Mononuclear cell (primary cell): ENCODE results near the gene PRTFDC1. TPM values are rescaled to one million over a fixed set of nuclear protein-coding genes. Genes with fewer than 3 reads are reported as not detected.

Experiments used
- H3K27me3 ChIP-seq: 2 replicates; pipeline ENCODE4 v1.6.0; 2011; ENCODE audit warnings: low read length, control low read depth; ENCODE audit not compliant: insufficient read depth
- H3K4me1 ChIP-seq: 2 replicates; pipeline ENCODE4 v1.5.1; 2011; ENCODE audit warnings: mild to moderate bottlenecking, low read length, control low read depth; ENCODE audit not compliant: insufficient read depth
- H3K4me3 ChIP-seq: 2 replicates; pipeline ENCODE4 v1.5.1; 2011; ENCODE audit warnings: mild to moderate bottlenecking, low read length, moderate library complexity
- H3K9me3 ChIP-seq: 2 replicates; pipeline ENCODE4 v1.5.1; 2011; ENCODE audit warnings: low read depth, mild to moderate bottlenecking, control low read depth, low read length
- total RNA-seq: library from RNA; depleted of rRNA; stranded (reverse); fragments of >200 nt; gene quantifications from one replicate; pipeline ENCODE4 v1.2.3, GENCODE V29; 2012

The PRTFDC1 gene
- total RNA-seq, 1 donor = 3.0 TPM

GRCh38 chr10:24814568-24815313 lies 137.7 kb downstream of the PRTFDC1 start:
- no peaks in the 10 kb centered on the region for H3K4me1 ChIP-seq
- no peaks in the 10 kb centered on the region for H3K27me3 ChIP-seq
- H3K4me3 ChIP-seq = no peak overlapping the region
- no peaks in the 10 kb centered on the region for H3K9me3 ChIP-seq

- Histone ChIP-seq H3K4me1 (no peaks in the 10 kb centered on the region), H3K4me3 (no peak overlapping the region), H3K9me3 (no peaks in the 10 kb centered on the region), H3K27me3 (no peaks in the 10 kb centered on the region)
Observed at GRCh38 chr10:24813856-24814255, 138.6 kb downstream of the PRTFDC1 start.

- Histone ChIP-seq H3K27me3 (no peaks in the 10 kb centered on the region), H3K9me3 (no peaks in the 10 kb centered on the region), H3K4me3 (no peak overlapping the region), H3K4me1 (no peaks in the 10 kb centered on the region)
Observed at GRCh38 chr10:24806262-24806661, 146.1 kb downstream of the PRTFDC1 start.

GRCh38 chr10:24804956-24805355 lies 147.4 kb downstream of the PRTFDC1 start:
- Histone ChIP-seq H3K4me3 (no peak overlapping the region), H3K9me3 (no peaks in the 10 kb centered on the region), H3K27me3 (no peaks in the 10 kb centered on the region), H3K4me1 (no peaks in the 10 kb centered on the region)

GRCh38 chr10:24804392-24804791 lies 148.0 kb downstream of the PRTFDC1 start:
- H3K4me1 ChIP-seq = no peaks in the 10 kb centered on the region
- no peaks in the 10 kb centered on the region for H3K9me3 ChIP-seq
- H3K4me3 ChIP-seq = no peak overlapping the region
- no peaks in the 10 kb centered on the region for H3K27me3 ChIP-seq

- no peaks in the 10 kb centered on the region for H3K4me1 ChIP-seq
- no peak overlapping the region for H3K4me3 ChIP-seq
- H3K27me3 ChIP-seq = no peaks in the 10 kb centered on the region
- no peaks in the 10 kb centered on the region for H3K9me3 ChIP-seq
Observed at GRCh38 chr10:24802378-24802777, 150.0 kb downstream of the PRTFDC1 start.

GRCh38 chr10:24800861-24801260 lies 151.5 kb downstream of the PRTFDC1 start:
- Histone ChIP-seq H3K4me3 (no peak overlapping the region), H3K27me3 (no peaks in the 10 kb centered on the region), H3K4me1 (no peaks in the 10 kb centered on the region)

More at GRCh38 chr10:24800861-24801260, 151.5 kb downstream of the PRTFDC1 start:
- no peaks in the 10 kb centered on the region for H3K9me3 ChIP-seq

Other genes starting within 250 kb of the PRTFDC1 start
- gene ARHGAP21, start 228.7 kb downstream of the PRTFDC1 start, total RNA-seq = 58.9 TPM
- 10.0 TPM for gene ENKUR, start 63.6 kb upstream of the PRTFDC1 start, total RNA-seq
- 0.31 TPM for gene THNSL1, start 64.0 kb upstream of the PRTFDC1 start, total RNA-seq
- under 0.01 TPM for gene GPR158, start 222.4 kb upstream of the PRTFDC1 start, total RNA-seq